Keratinocyte (primary cell): ENCODE data around the gene MAD1L1.

ENCODE experiments used
- CTCF ChIP-seq, 3 experiments: IDR thresholded peaks in 1 of 3; conservative IDR thresholded peaks in 1 of 3; optimal IDR thresholded peaks in 1 of 3; 2 replicates in 2 of 3; 3 replicates in 1 of 3; pipeline versions ENCODE3 to v1.5.1; 2011; ENCODE audit warnings: low read length in 3 of 3, mild to moderate bottlenecking in 3 of 3, moderate library complexity in 2 of 3, control low read depth in 1 of 3, inconsistent platforms in 1 of 3; ENCODE audit not compliant: insufficient read depth in 2 of 3; ENCODE audit errors: extremely low read depth in 1 of 3
- EZH2 ChIP-seq: IDR thresholded peaks from one replicate; pipeline ENCODE4 v1.6.1; 2012; ENCODE audit warnings: inconsistent platforms, mild to moderate bottlenecking, low read length, moderate library complexity

- TF ChIP-seq CTCF (optimal IDR thresholded peaks at IDR 0.05 in 1 of 3, IDR thresholded peaks at IDR 0.05 in 1 of 3, conservative IDR thresholded peaks at IDR 0.05 in 1 of 3; ENCODE audit: extremely low read depth in 1 of 3, insufficient read depth in 2 of 3, low read length in 3 of 3) (no peak), EZH2 (no peak)
These were observed 278.3 kb downstream of the MAD1L1 start for GRCh38 chr7:1954366-1955004.
